ENCODE measurements around the gene KANSL1L.

- TF ChIP-seq CTCF (IDR thresholded peaks at IDR 0.05) = no peak
- TF ChIP-seq POLR2A (IDR thresholded peaks at IDR 0.05) = no peak
- TF ChIP-seq EP300 (IDR thresholded peaks at IDR 0.05) = no peak
Observed at GRCh38 chr2:209990838-209991237, 180.4 kb downstream of the KANSL1L start.

All from suprapubic skin (tissue), 3 donors.